OCI-LY3 (cell line): ENCODE data around the gene BORCS8.

Experiments used
- EZH2phosphoT487 ChIP-seq: fragments of 200-600 bp; shearing (Covaris generic); IDR thresholded peaks from 2 replicates; pipeline ENCODE4 v1.6.1; 2018; ENCODE audit warnings: antibody characterized with exemption, mixed run types, low read depth
- TF ChIP-seq, protein P1 (sequence below): fragments of 200-600, 300-600 bp; sonication (generic); IDR thresholded peaks from 2 replicates; pipeline ENCODE4 v1.5.1; 2014; ENCODE audit warnings: antibody characterized with exemption, low read length, low read depth

DNA sequence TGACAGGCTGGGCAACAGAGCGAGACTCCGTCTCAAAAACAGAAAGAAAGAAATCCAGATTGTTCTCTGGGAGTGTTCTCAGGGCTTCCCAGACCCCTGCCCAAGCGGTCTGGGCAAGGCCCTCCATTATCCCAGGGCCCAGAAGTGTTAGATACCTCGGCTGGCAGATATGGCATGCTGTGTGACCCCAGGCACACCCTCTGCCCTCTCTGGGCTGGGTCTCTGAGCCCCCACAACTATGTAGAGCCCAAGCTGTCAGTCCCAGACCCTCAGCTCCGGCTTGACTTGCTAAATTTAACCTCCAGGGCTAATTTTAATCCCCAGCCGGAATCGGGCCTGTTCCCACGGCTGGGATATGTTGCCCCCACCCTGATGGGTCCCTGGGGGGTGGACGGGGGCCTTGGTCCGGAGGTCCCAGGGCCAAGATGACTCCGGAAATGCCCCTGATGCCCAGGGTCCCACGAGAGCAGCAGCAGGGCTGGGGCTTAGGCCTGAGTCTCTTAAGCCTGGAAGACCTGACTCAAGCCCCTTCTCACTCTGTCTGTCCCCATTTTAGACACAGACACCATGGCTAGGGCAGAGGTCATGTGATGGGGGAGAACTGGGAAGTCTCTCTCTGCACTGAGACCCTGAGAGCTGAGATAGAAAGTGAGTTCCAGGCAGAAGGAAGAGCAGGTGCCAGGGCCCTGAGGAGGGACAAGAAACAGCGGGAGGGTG lies 39.1 kb downstream of the BORCS8 start:
- TF ChIP-seq, protein P1, sequence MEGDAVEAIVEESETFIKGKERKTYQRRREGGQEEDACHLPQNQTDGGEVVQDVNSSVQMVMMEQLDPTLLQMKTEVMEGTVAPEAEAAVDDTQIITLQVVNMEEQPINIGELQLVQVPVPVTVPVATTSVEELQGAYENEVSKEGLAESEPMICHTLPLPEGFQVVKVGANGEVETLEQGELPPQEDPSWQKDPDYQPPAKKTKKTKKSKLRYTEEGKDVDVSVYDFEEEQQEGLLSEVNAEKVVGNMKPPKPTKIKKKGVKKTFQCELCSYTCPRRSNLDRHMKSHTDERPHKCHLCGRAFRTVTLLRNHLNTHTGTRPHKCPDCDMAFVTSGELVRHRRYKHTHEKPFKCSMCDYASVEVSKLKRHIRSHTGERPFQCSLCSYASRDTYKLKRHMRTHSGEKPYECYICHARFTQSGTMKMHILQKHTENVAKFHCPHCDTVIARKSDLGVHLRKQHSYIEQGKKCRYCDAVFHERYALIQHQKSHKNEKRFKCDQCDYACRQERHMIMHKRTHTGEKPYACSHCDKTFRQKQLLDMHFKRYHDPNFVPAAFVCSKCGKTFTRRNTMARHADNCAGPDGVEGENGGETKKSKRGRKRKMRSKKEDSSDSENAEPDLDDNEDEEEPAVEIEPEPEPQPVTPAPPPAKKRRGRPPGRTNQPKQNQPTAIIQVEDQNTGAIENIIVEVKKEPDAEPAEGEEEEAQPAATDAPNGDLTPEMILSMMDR, result no peak
- no peak for TF ChIP-seq EZH2phosphoT487
